ENCODE data around the gene SMARCB1. TPM values are rescaled to one million over a fixed set of nuclear protein-coding genes. Genes with fewer than 3 reads are reported as not detected.

Gene SMARCB1
- total RNA-seq, 4 donors from 2014 or later, result 31.5 to 53.4 (median 43.8) TPM

DNA sequence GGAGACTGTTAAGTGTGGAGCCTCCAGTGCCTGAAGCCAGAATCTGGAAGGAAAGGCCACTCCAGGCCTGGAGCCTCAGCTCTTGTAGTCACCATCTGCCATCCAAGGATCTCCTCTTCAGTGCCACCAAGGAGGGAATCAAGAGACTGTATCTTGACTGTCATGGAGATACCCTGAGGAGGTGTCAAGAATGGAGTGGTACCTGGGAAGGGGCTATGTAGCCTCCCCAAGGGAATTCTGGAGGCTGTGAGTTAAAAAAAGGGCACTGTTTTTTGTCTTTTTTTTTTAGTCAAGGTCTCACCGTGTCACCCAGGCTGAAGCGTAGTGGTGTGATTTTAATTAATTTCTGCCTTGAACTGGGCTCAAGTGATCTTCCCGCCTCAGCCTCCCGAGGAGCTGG is 27.2 kb upstream of the SMARCB1 start:
- H3K27me3 ChIP-seq, result no peaks in the 10 kb centered on the region
- no peak overlapping the region for H3K27ac ChIP-seq
- no peak for TF ChIP-seq CTCF (IDR thresholded peaks at IDR 0.05)
- no peak for TF ChIP-seq EP300 (IDR thresholded peaks at IDR 0.05)
- no peak for TF ChIP-seq POLR2A (IDR thresholded peaks at IDR 0.05)
- H3K4me3 ChIP-seq, result no peak overlapping the region
- DNase-seq (ENCODE audit: low spot score in 2 of 2), result no peak
- no peaks in the 10 kb centered on the region for H3K9me3 ChIP-seq
- peaks cover 0 to 17% (median 5%) of the 10 kb centered on the region in 4 donors for H3K4me1 ChIP-seq
- 84 to 93% methylated on average over 4 of the region's 4 CpGs for WGBS, 2 donors
- H3K36me3 ChIP-seq, result peaks cover 0 to 1% (median 0%) of the 10 kb centered on the region in 3 donors

DNA sequence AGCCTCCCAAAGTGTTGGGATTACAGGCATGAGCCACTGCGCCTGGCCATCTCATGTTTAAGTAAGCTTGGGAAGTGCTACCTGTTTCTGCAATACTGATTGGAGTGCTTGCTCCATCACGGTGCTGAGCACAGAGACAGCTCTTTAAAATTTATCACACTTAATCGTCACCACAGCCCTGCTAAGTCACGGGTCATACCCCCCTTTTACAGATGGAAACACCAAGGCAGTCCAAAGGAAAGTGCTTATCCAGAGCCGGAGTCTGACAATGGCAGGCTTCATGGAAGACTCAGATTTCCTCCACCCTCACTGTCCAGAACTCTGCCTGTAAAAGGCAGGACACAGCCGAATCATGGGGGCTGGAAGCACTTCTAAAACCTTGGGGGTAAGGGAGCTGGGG is 26.7 kb upstream of the SMARCB1 start:
- Histone ChIP-seq H3K36me3 (peaks cover 0 to 6% (median 0%) of the 10 kb centered on the region in 3 donors), H3K9me3 (no peaks in the 10 kb centered on the region), H3K4me1 (peaks cover 0 to 17% (median 5%) of the 10 kb centered on the region in 4 donors), H3K4me3 (no peak overlapping the region), H3K27ac (no peak overlapping the region), H3K27me3 (no peaks in the 10 kb centered on the region)
- 86 to 90% methylated on average over 6 of the region's 6 CpGs for WGBS, 2 donors
- DNase-seq (ENCODE audit: low spot score in 2 of 2), result no peak
- TF ChIP-seq EP300 (IDR thresholded peaks at IDR 0.05), result no peak
- no peak for TF ChIP-seq POLR2A (IDR thresholded peaks at IDR 0.05)
- TF ChIP-seq CTCF (IDR thresholded peaks at IDR 0.05), result no peak

DNA sequence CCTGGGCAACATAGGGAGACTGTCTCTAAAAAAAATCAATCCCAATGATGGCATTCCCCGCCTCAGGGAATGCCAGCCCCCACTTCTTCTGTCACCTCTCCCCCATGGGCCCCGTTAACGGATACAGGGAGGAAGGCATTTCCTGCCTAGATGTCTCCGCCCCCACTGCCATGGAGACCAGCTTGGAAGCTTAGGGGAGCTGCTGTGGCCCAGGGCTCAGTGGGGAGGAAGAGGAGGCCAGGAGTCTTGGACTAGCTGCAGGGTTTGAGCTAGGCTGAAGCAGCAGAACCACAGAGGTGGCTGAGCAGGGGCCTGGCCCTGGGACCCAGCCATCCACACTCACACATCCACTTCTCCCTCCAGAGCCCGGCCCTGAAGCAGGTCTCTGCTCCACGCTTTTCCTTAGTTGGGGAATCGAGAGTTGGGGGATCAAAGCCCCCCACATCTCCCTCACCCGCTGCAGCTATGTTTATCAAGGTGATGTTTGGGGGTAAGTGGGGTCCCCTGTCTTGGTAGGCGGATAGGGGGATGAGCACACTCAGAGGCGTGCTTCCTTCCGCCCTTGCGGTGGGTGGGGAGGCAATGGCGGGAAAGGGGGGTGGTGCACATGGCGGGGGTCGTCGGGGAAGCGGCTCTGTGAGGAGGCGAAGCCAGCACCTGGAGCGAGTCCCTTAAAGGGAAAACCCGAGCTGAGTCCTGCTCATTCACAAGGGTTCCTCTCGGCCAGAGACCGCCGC is 23.8 kb upstream of the SMARCB1 start, which contains the start of gene C22orf15:
TSS of gene C22orf15 (plus strand) at position 149 of the 737 bp plus-strand sequence. CDS start at position 466, 317 bp downstream.
- WGBS, 2 donors, result 28 to 50% methylated on average over 11 to 23 of the region's 23 CpGs
- H3K36me3 ChIP-seq, result peaks cover 0 to 16% (median 0%) of the 10 kb centered on the region in 3 donors
- H3K9me3 ChIP-seq, result no peaks in the 10 kb centered on the region
- H3K4me1 ChIP-seq, result peaks cover 0 to 39% (median 9%) of the 10 kb centered on the region in 4 donors
- H3K27me3 ChIP-seq, result no peaks in the 10 kb centered on the region
- peak within 1 kb of the TSS in 2 of 4 donors; percentile 20 to 30 for H3K4me3 ChIP-seq
- TF ChIP-seq POLR2A (IDR thresholded peaks at IDR 0.05) (no peak), EP300 (IDR thresholded peaks at IDR 0.05) (no peak)
- H3K27ac ChIP-seq, result no peak within 1 kb of the TSS
- DNase-seq (ENCODE audit: low spot score in 2 of 2), result no peak

GRCh38 chr22:23763579-23763945 is 23.2 kb upstream of the SMARCB1 start:
- TF ChIP-seq EP300 (IDR thresholded peaks at IDR 0.05) (no peak), CTCF (IDR thresholded peaks at IDR 0.05) (no peak), POLR2A (IDR thresholded peaks at IDR 0.05) (no peak)
- Histone ChIP-seq H3K36me3 (peaks cover 0 to 16% (median 0%) of the 10 kb centered on the region in 3 donors), H3K27ac (no peak overlapping the region), H3K27me3 (no peaks in the 10 kb centered on the region), H3K4me3 (peak overlapping the region in 2 of 4 donors; percentile 20 to 30), H3K4me1 (peaks cover 0 to 45% (median 10%) of the 10 kb centered on the region in 4 donors), H3K9me3 (no peaks in the 10 kb centered on the region)
- WGBS, 2 donors, result 13 to 30% methylated on average over 11 to 17 of the region's 17 CpGs
- DNase-seq (ENCODE audit: low spot score in 2 of 2), result no peak

DNA sequence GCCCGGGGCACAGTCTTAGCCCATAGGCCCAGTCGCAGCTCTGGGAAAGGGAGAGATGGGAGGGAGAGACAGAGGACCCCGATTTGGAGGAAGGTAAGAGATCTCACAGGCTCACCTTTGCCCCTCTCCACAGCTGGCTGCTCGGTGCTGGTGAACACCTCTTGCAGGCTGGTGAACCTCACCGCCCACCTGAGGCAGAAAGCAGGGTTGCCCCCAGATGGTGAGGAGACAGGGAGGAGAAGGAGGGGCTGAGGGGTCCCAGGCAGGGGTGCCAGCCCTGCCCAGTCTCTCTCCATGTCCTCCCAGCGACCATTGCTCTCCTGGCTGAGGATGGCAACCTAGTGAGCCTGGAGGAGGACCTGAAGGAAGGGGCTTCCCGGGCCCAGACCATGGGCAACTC is 22.8 kb upstream of the SMARCB1 start:
- Histone ChIP-seq H3K4me3 (peak overlapping the region in 1 of 4 donors; percentile 30), H3K27me3 (no peaks in the 10 kb centered on the region), H3K9me3 (no peaks in the 10 kb centered on the region), H3K4me1 (peaks cover 0 to 49% (median 12%) of the 10 kb centered on the region in 4 donors), H3K36me3 (peaks cover 0 to 16% (median 0%) of the 10 kb centered on the region in 3 donors), H3K27ac (no peak overlapping the region)
- 70 to 71% methylated on average over 7 of the region's 7 CpGs for WGBS, 2 donors
- DNase-seq (ENCODE audit: low spot score in 2 of 2), result no peak
- TF ChIP-seq EP300 (IDR thresholded peaks at IDR 0.05) (no peak), POLR2A (IDR thresholded peaks at IDR 0.05) (no peak), CTCF (IDR thresholded peaks at IDR 0.05) (no peak)

All from tibial nerve (tissue), 4 donors.